CD4-positive, alpha-beta T cell (primary cell): ENCODE results near the gene BAIAP2. TPM values are rescaled to one million over a fixed set of nuclear protein-coding genes. Genes with fewer than 3 reads are reported as not detected.
A peak's percentile ranks its signal among the peaks of the same experiment; 100 is the strongest.

Experiments used
- ATAC-seq: fragments of 200-7000 bp; cut with Tn5 transposase; one replicate; pipeline ENCODE4 v1.10.0; 2022; ENCODE audit warnings: mild to moderate bottlenecking; ENCODE audit not compliant: poor library complexity
- CTCF ChIA-PET: fragments of 350-600 bp; sonication (Branson Sonifier 250); formaldehyde crosslinking; loops from one replicate; lab custom pipeline; 2021; ENCODE audit warnings: antibody characterized with exemption, inconsistent platforms; lab: Charles Lee
- POLR2A ChIA-PET: fragments of 350-600 bp; sonication (Branson Sonifier 250); formaldehyde crosslinking; loops from one replicate; lab custom pipeline; 2021; ENCODE audit warnings: antibody characterized with exemption, inconsistent platforms; lab: Charles Lee
- DNase-seq, 14 experiments: peaks; one replicate each; pipeline ENCODE4 v3.0.0-alpha.2; 2013 to 2020; ENCODE audit warnings: mixed read lengths in 2 of 14
- H3K27ac ChIP-seq, 2 donors: one replicate each; pipeline versions ENCODE4 v1.5.1 to v1.7.0; 2013; ENCODE audit warnings: low read length in 2 of 2, low read depth in 1 of 2, mild to moderate bottlenecking in 1 of 2
- H3K27me3 ChIP-seq, 2 experiments: 1 replicate in 1 of 2; 2 replicates in 1 of 2; pipeline versions ENCODE4 v1.6.1 to v1.7.0; 2013; ENCODE audit warnings: low read length in 2 of 2, control low read depth in 1 of 2, mild to moderate bottlenecking in 1 of 2, moderate library complexity in 1 of 2; ENCODE audit not compliant: insufficient read depth in 2 of 2, control insufficient read depth in 1 of 2
- H3K36me3 ChIP-seq: one replicate; pipeline ENCODE4 v1.6.1; 2013; ENCODE audit warnings: low read length, control low read depth; ENCODE audit not compliant: insufficient read depth
- H3K4me1 ChIP-seq: one replicate; pipeline ENCODE4 v1.6.1; 2013; ENCODE audit warnings: low read length, control low read depth; ENCODE audit not compliant: insufficient read depth
- H3K4me3 ChIP-seq: one replicate; pipeline ENCODE4 v1.5.1; 2013; ENCODE audit warnings: mild to moderate bottlenecking, low read length, moderate library complexity
- H3K9me3 ChIP-seq, 2 experiments: 1 replicate in 1 of 2; 2 replicates in 1 of 2; pipeline versions ENCODE4 v1.6.1 to v1.7.0; 2013; ENCODE audit warnings: low read length in 2 of 2, mild to moderate bottlenecking in 2 of 2, control low read depth in 1 of 2, moderate library complexity in 1 of 2; ENCODE audit not compliant: control insufficient read depth in 1 of 2, insufficient read depth in 1 of 2
- H3K27ac Mint-ChIP-seq: one replicate; pipeline ENCODE4 v1.8.0; 2020; ENCODE audit warnings: mixed read lengths
- H3K27me3 Mint-ChIP-seq: one replicate; pipeline ENCODE4 v1.8.0; 2021; ENCODE audit warnings: mixed read lengths
- H3K36me3 Mint-ChIP-seq: one replicate; pipeline ENCODE4 v1.8.0; 2021; ENCODE audit warnings: low read depth, mixed read lengths
- H3K4me1 Mint-ChIP-seq: one replicate; pipeline ENCODE4 v1.8.0; 2021; ENCODE audit warnings: low read depth, mixed read lengths
- H3K4me3 Mint-ChIP-seq: one replicate; pipeline ENCODE4 v1.8.0; 2020; ENCODE audit warnings: mild to moderate bottlenecking, mixed read lengths
- H3K9me3 Mint-ChIP-seq: one replicate; pipeline ENCODE4 v1.8.0; 2020; ENCODE audit warnings: mixed read lengths
- intact Hi-C, 2 experiments: fragments of 100-400 bp; cut with DNase I in 1 of 2; cut with micrococcal nuclease in 1 of 2; formaldehyde crosslinking; loops; one replicate each; pipeline versions ENCODE4 v1.15.1 to v1.9.0; 2023 to 2025; cut with DNase I, micrococcal nuclease
- total RNA-seq, 174 experiments: library from RNA in 2 of 174; stranded (reverse) in 2 of 174; gene quantifications; one replicate each; pipeline ENCODE4 v1.2.3 and lab custom pipeline; 2021 to 2026
- TF ChIP-seq, protein P1 (sequence below): fragments of 200-600 bp; IDR thresholded peaks from one replicate; pipeline ENCODE4 v1.8.0; 2022; ENCODE audit warnings: antibody characterized with exemption, mild to moderate bottlenecking

The BAIAP2 gene
- total RNA-seq, 2 experiments from 2014 or later: 4.2 to 4.9 TPM

DNA sequence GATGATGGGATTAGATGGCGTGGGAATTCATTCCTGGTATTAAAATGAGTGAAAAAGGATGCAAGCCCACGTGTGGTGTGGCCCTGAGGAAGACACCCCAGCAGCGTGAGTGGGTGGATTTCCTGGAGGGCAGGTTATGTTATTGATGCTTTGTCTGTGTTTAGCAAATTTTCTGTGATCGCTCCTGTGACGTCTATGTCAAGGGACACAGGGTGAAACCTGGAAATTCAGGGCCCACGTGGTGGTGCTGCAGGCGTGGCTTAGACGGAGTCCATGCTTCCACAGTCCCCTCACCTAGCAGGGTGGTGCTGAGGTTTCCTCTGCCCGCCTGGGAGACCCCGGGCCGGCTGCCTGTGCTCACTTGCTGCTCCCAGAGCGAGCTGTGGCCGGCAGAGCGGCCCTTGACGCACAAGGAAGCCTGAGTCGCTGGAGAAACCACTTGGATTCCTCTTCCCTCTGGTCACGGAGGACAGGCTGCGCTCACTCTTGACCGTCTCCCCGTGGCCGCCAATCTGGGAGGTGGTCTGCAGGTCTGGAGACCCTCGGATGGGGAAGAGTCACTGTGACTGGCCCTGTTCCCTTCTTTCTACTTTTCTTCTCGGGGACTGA is 23.4 kb downstream of the BAIAP2 start:
- H3K36me3 ChIP-seq: no peaks in the 10 kb centered on the region
- DNase-seq (peak in 2 of 14 experiments; percentile 7 to 25), ATAC-seq (peak; percentile 74)
- no peaks in the 10 kb centered on the region for H3K27me3 Mint-ChIP-seq
- peaks cover 5% of the 10 kb centered on the region for H3K4me1 Mint-ChIP-seq
- H3K9me3 ChIP-seq: no peaks in the 10 kb centered on the region
- peak overlapping the region; percentile 36 for H3K27ac Mint-ChIP-seq
- ChIA-PET POLR2A (interaction anchor here (0.5 kb wide), 1 partner anchor 1162 kb away, joined by 3 read pairs; no protein-coding TSS in a partner anchor), CTCF (no interaction called here)
- H3K4me1 ChIP-seq: peaks cover 1% of the 10 kb centered on the region
- H3K9me3 Mint-ChIP-seq: no peaks in the 10 kb centered on the region
- intact Hi-C loops: no loop called here
- no peaks in the 10 kb centered on the region for H3K36me3 Mint-ChIP-seq
- no peak overlapping the region for H3K4me3 ChIP-seq
- TF ChIP-seq, protein P1, sequence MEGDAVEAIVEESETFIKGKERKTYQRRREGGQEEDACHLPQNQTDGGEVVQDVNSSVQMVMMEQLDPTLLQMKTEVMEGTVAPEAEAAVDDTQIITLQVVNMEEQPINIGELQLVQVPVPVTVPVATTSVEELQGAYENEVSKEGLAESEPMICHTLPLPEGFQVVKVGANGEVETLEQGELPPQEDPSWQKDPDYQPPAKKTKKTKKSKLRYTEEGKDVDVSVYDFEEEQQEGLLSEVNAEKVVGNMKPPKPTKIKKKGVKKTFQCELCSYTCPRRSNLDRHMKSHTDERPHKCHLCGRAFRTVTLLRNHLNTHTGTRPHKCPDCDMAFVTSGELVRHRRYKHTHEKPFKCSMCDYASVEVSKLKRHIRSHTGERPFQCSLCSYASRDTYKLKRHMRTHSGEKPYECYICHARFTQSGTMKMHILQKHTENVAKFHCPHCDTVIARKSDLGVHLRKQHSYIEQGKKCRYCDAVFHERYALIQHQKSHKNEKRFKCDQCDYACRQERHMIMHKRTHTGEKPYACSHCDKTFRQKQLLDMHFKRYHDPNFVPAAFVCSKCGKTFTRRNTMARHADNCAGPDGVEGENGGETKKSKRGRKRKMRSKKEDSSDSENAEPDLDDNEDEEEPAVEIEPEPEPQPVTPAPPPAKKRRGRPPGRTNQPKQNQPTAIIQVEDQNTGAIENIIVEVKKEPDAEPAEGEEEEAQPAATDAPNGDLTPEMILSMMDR: no peak
- no peak overlapping the region for H3K4me3 Mint-ChIP-seq
- no peak overlapping the region for H3K27ac ChIP-seq
- no peaks in the 10 kb centered on the region for H3K27me3 ChIP-seq

DNA sequence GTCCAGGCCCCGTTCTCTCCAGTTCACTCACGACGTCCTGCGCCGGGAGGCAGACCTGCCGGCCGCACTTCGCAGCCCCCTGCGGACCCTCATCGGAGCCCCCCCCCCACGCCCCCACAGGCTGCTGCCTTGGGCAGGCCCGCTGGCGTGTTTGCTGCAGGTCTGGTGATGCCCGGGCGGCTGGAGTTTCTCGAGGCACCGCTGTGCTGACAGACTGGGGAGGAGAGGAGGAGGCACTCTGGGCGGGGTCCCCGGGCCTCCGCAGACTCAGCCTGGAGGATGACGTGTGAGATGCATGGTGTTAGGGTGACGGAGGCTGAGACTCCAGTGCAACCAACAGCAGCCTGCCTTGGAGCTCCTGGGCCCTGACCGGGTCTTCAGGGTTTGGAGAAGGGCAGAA is 24.1 kb downstream of the BAIAP2 start:
- DNase-seq: no peak
- no peaks in the 10 kb centered on the region for H3K27me3 Mint-ChIP-seq
- no peak overlapping the region for H3K4me3 Mint-ChIP-seq
- H3K27me3 ChIP-seq: no peaks in the 10 kb centered on the region
- no peak overlapping the region for H3K4me3 ChIP-seq
- peaks cover 5% of the 10 kb centered on the region for H3K4me1 Mint-ChIP-seq
- TF ChIP-seq, protein P1: no peak
- no peaks in the 10 kb centered on the region for H3K36me3 ChIP-seq
- CTCF ChIA-PET: no interaction called here
- POLR2A ChIA-PET: no interaction called here
- intact Hi-C loops: no loop called here
- H3K9me3 Mint-ChIP-seq: no peaks in the 10 kb centered on the region
- no peak for ATAC-seq
- H3K27ac Mint-ChIP-seq: no peak overlapping the region
- H3K4me1 ChIP-seq: peaks cover 7% of the 10 kb centered on the region
- no peaks in the 10 kb centered on the region for H3K36me3 Mint-ChIP-seq
- H3K27ac ChIP-seq: no peak overlapping the region
- H3K9me3 ChIP-seq: no peaks in the 10 kb centered on the region

DNA sequence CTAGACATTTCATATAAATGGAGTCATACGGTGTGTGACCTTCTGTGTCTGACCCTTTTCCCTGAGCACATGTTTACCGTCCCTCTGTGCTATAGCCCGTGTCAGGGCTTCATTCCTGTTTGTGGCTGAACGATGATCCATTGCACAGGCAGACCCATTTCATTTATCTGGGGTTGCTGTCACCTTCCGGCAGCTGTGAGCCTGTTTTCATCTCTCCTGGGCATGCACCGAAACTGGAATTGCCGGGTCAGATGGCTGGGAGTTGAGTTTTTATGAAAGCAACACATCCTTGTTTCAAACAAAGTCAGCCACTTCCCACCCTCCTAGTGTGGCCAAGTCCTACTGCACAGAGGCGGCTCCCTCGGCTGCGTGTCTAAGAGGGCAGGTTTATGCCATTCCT is 25.5 kb downstream of the BAIAP2 start:
- H3K9me3 Mint-ChIP-seq: no peaks in the 10 kb centered on the region
- H3K9me3 ChIP-seq: no peaks in the 10 kb centered on the region
- no peak for DNase-seq
- ATAC-seq: no peak
- H3K27me3 Mint-ChIP-seq: no peaks in the 10 kb centered on the region
- no peak overlapping the region for H3K27ac ChIP-seq
- H3K36me3 Mint-ChIP-seq: no peaks in the 10 kb centered on the region
- no peak overlapping the region for H3K27ac Mint-ChIP-seq
- no peaks in the 10 kb centered on the region for H3K27me3 ChIP-seq
- H3K4me3 ChIP-seq: no peak overlapping the region
- peaks cover 5% of the 10 kb centered on the region for H3K4me1 Mint-ChIP-seq
- peaks cover 7% of the 10 kb centered on the region for H3K4me1 ChIP-seq
- ChIA-PET POLR2A (no interaction called here), CTCF (no interaction called here)
- H3K4me3 Mint-ChIP-seq: no peak overlapping the region
- intact Hi-C loops: loop anchor here in 1 of 2 experiments (5.0 kb wide), 1 partner anchor 42 kb away; no protein-coding TSS in a partner anchor
- H3K36me3 ChIP-seq: no peaks in the 10 kb centered on the region
- TF ChIP-seq, protein P1: no peak
